Retina (tissue), 1 donor: ENCODE measurements around the gene NDUFA7.
A peak's percentile ranks its signal among the peaks of the same experiment; 100 is the strongest.
"Not testable (repeated sequence)": the region's sequence is repeated elsewhere in the genome, so short reads cannot be mapped to it uniquely, and the experiment has no call there.

ENCODE experiments used
- DNase-seq: peaks from one replicate; pipeline ENCODE4 v3.0.0-alpha.2; 2016

Gene NDUFA7

GRCh38 chr19:8321067-8321985, at the start of gene NDUFA7, which contains the start of gene RPS28:
Gene NDUFA7, minus strand, starts transcription at chr19:8321375. Its CDS starts 17 bp downstream, at chr19:8321358.
Gene RPS28, plus strand, starts transcription at chr19:8321496. Its CDS starts 35 bp downstream, at chr19:8321531.
- peak; percentile 98 for DNase-seq

GRCh38 chr19:8370176-8371010, 49.2 kb upstream of the NDUFA7 start:
- no peak for DNase-seq

DNA sequence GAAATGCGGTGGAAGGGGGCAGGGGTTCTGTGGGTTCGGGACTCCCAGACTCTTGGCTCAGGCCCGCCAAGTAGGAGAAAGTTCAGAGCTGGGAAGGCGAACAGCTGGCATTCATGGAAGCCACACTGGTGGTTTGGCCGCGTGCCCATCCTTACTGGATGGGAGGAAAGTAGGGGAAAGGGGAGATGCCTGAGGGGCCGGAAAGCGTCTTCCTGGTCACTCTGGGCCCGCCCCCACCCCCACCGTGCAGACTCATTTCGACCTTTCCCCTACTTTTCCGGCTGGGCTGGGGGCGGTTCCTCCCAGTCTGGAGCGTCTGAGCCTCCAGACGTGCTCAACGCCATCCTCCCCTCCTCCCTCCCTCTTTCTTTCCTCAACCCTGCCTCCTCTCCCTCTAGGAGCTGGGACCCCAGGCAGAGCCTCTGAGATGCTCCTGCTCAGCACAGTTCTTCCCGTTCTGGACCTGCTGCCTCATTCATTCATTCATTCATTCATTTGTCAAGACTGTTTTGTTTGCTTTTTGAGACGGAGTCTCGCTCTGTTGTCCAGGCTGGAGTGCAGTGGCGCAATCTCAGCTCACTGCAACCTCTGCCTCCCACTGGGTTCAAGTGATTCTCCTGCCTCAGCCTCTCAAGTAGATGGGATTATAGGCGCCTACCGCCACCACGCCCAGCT, 46.3 kb upstream of the NDUFA7 start:
- peak; percentile 48 for DNase-seq

- no peak for DNase-seq
Observed at GRCh38 chr19:8366961-8367326, 45.8 kb upstream of the NDUFA7 start.

DNA sequence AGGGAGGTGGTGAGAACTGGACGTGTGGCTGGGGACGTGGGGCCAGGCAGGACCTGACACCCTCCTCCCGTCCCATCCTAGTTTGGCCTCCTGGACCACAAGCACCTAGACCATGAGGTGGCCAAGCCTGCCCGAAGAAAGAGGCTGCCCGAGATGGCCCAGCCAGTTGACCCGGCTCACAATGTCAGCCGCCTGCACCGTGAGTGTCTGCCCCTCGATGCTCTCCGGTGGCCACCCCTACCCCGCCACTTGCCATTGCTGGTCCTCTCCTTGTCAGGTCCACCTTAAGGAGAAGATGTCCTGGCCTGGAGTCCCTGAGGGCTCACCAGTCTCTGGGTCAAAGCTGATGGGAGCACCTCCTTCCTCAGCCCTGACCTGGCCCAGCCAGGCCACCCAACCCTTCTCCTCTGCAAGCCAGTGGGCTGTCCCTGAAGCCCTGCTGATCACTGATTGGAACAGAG, 45.0 kb upstream of the NDUFA7 start:
- no peak for DNase-seq

- peak; percentile 71 for DNase-seq
Observed at GRCh38 chr19:8363803-8364771, 42.9 kb upstream of the NDUFA7 start, which contains the start of gene ANGPTL4. Gene ANGPTL4, plus strand, starts transcription at chr19:8364155. Its CDS starts 167 bp downstream, at chr19:8364322.

DNA sequence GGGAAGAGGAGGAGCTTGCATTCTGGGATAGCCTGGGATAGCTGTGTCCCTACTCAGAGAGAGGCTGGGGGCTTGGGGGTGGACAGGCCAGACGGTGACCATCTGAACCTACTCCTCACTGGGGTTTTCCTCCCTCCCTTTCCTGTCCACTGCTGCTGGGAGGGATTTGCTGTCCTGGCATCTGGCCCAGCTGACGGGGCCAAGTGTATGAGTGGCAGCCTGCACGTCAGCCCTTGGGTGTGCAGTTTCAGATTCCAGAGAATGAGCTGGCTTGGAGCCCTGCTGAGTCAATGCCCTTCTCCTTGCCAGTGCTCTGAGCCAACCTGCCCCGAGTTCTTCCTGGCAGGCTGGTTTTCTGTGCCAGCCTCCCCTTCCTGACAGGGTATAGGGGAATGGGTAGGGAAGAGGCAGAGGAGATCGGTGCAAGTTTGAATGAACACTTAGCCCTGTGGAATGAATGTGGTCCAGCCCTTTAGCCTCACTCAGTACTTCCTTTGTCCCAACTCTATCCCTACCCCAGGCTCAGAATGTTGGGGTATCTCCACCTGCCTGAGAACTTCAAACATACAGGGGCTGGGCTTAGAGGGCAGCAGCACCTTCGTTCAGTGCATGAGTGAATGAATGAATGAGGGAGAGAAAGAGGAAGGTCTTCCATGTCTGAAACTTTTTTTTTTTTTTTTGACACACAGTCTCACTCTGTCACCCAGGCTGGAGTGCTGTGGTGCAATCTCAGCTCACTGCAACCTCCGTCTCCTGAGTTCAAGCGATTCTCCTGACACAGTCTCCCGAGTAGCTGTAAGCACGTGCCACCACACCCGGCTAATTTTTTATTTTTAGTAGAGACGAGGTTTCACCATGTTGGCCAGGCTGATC, 41.0 kb upstream of the NDUFA7 start:
- DNase-seq, result peak; percentile 13

DNA sequence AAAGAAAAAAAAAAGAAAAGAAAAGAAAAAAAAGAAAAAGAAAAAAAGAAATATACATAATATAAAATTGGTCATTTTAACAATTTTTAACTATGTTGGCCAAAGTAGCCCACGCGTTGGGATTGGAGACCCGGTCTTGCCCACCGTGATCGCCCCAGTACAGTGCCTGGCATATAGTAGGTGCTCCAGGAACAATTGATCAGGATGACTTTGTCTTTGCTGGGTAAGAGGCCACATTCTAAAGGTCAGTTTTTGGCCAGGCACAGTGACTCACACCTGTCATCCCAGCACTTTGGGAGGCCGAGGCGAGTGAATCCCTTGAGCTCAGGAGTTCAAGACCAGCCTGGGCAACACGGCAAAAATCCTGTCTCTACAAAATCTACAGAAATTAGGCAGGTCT, 39.0 kb upstream of the NDUFA7 start:
- no peak for DNase-seq

- DNase-seq, result no peak
Observed at GRCh38 chr19:8358948-8359347, 37.8 kb upstream of the NDUFA7 start.

- no peak for DNase-seq
Observed at GRCh38 chr19:8357007-8357521, 35.9 kb upstream of the NDUFA7 start.

DNA sequence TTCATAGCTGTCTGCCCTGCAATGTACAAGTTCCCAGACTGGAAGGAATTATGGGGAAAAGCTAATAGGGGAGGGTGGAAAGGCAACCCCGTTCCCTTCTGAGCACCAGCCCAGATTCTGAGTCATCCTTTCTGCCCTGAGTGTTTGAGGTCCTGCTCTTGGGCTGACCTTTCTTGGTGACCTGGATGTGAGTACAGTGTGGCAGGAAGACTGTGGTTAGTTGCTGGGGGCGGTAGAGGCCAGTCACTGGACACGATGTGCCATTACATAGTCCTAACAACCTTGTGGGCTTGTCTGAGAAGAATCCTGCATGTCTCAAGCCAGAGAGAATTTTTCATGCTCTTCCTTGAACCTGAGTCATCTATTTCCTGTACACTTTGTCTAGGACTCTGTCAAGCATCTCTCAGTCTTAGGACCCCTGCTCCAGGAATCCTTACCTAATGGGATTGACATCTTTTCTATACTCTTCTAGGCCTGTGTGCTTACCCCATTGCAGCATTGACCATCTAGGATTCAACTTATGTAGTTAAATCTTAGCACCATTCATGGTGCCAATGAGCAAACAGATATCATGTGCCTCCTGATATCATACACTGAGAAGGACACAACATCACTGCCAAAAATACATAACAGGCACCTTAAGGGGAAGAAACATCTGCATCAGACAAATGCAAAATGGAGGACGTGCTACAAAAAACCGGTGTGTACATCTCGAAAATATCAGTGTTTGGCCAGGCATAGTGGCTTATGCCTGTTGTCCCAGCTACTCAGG, 34.6 kb upstream of the NDUFA7 start:
- DNase-seq, result no peak

GRCh38 chr19:8352845-8353244, 31.7 kb upstream of the NDUFA7 start:
- DNase-seq, result not testable (repeated sequence)

DNA sequence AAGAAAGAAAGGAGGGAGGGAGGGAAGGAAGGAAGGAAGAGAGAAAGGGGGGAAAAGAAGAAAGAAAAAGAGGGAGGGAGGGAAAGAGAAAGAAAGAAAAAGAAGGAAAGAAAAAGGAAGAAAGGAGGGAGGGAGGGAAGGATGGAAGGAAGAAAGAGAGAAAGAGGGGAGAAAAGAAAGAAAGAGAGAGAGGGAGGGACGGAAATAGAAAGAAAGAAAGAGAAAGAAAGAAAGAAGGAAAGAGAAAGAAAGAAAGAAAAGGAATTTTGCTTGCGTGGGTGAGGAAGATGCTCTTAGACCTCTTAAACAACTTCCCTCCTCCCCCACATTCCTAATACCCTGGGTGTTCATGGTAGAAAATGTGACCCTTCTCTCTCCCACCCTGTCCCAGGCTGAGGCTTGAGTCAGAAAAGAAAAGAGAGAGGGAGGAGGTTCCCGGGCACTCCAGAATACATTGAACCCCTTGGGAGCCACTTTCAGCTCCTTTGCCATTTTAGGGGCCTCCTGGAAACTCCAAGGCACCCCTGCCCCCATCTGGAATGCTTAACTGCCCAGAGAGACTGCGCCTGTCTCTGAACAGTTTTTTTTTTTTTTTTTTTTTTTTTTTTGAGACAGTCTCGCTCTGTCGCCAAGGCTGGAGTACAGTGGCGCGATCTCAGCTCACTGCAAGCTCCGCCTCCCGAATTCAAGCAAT, 31.1 kb upstream of the NDUFA7 start:
- no peak for DNase-seq

DNA sequence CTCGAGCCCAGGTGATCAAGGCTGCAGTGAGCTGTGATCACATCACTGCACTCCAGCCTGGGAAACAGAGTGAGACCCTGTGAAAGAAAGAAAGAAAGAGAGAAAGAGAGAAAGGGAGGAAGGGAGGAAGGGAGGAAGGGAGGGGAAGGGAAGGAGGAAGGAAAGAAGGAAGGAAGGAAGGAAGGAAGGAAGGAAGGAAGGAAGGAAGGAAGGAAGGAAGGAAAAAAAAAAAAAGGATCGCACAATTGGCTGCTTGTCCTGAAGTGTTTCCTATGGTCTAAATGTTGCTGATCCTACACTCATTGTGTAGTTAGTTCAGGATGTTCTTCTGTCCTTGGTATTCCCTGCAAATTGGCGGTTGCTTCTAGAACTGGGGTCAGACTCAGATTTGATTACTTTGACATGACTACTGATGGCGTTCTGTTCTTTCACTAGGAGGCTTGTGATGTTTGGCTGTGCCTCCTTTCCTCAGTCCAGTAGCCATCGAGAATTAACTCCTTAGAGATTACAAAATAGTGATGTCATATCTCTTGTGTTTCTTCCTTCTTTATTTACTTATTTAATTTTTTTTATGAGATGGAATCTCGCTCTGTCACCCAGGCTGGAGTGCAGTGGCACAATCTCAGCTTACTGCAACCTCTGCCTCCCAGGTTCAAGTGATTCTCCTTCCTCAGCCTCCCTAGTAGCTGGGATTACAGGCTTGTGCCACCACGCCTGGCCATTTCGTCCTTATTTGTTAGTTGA, 28.6 kb upstream of the NDUFA7 start:
- DNase-seq, result not testable (repeated sequence)

DNA sequence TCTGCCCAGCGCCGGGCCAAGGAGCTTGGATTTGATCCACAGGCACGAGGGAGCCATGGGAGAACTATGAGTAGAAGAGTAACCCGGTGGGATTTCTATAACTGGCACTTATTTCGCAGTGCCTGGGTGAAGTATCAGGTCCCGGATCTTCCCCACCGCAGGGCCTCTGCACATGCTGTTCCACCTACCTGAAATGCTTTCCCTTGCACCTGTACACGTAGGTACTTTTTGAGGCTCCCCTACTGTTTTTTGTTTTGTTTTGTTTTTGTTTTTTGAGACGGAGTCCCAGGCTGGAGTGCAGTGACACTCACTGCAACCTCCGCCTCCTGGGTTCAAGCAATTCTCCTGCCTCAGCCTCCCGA, 22.3 kb upstream of the NDUFA7 start:
- no peak for DNase-seq

DNA sequence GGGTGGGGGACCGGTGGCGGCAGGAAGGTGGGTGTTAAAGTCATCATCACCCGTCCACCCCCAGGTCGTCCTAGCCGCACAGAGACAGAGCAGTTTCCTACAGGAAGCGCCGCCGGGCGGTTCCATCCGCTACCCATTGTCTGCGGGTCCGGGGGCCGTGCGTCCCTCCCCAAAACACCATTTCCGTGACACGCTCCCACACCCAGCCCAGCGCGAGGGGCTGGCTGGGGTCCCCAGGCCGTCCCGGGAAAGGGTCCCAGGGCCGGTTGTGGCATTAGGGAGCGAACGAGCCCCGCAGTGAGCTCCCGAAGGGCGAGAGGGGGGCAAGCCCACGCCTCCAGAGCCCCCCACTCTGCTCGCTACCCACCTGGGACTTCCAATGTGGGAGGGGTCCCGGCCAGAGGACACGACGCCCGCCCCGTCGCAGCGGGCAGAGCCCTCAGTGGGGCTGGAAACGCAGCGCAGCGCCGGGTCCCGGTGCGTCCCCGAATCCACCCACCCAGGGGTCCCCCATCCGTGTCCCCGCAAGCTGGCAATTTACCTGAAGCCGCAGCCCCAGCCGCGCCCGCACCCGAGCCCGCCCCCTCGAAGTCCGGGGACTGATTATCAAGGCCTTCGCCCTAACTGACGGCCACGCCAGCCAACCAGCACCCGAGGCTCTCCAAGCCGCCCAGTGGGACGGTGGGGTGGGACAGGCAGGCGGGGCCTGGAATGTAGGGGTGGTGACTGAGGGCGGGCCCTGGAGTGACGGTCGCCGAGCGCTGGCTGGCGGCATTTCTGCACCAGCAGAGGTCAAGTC, 21.7 kb upstream of the NDUFA7 start, which contains the start of gene KANK3:
Gene KANK3 (minus strand): TSS at position 579 of the 799 bp plus-strand sequence. CDS start 5,434 bp downstream, outside the sequence.
- DNase-seq, result peak; percentile 79

DNA sequence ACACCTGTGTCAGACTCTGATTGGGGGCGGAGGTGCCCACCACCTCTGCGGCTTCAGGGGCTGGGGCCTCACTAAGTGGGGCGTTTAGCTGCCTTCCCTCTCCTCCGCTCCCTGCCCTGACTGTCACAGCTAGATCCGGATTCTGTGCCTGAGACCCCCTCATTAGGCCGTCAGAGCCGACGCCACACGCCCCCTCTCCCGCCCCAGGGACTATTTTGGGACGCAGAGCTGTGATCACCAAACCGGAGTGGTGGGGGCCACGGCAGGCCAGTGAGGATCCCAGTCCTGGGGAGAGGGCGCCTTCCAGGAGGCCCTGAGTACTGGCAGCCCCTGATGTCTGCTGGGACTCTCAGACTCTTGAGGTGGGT, 21.1 kb upstream of the NDUFA7 start:
- DNase-seq, result no peak
